ENCODE measurements around the gene COL5A1. TPM values are rescaled to one million over a fixed set of nuclear protein-coding genes. Genes with fewer than 3 reads are reported as not detected.

COL5A1 gene
- polyA plus RNA-seq, 1 donor (not counting 4 experiments of a cell fraction or from before 2014, with no cell fraction given), result 3.1 TPM

DNA sequence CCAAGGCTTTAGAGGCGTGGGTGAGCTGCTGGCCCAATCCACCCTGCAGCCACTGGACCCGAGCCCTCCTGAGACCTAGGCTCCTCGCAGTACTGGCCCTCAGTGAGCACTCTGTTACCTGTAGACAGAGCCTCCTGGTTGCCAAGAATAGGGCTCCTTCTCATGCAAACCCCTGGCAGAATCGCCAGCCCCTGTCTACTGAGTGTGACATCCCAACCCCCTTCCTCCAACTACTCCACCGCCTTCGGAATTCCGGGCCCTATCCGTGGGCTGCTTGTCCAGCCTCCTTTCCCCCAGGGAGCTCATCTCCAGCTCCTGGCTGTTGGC lies 23.8 kb upstream of the COL5A1 start:
- DNase-seq (ENCODE audit: low read depth, low spot score) (no peak), FAIRE-seq (no peak)
- no peaks in the 10 kb centered on the region for H3K9me1 ChIP-seq (ENCODE audit: control insufficient read depth, extremely low read depth, insufficient read depth, low read length)
- no peaks in the 10 kb centered on the region for H4K20me1 ChIP-seq (ENCODE audit: control insufficient read depth, extremely low read depth, insufficient read depth, low read length)
- no peaks in the 10 kb centered on the region for H3K27me3 ChIP-seq (ENCODE audit: control insufficient read depth, extremely low read depth, insufficient read depth, low read length)
- TF ChIP-seq, protein P1, sequence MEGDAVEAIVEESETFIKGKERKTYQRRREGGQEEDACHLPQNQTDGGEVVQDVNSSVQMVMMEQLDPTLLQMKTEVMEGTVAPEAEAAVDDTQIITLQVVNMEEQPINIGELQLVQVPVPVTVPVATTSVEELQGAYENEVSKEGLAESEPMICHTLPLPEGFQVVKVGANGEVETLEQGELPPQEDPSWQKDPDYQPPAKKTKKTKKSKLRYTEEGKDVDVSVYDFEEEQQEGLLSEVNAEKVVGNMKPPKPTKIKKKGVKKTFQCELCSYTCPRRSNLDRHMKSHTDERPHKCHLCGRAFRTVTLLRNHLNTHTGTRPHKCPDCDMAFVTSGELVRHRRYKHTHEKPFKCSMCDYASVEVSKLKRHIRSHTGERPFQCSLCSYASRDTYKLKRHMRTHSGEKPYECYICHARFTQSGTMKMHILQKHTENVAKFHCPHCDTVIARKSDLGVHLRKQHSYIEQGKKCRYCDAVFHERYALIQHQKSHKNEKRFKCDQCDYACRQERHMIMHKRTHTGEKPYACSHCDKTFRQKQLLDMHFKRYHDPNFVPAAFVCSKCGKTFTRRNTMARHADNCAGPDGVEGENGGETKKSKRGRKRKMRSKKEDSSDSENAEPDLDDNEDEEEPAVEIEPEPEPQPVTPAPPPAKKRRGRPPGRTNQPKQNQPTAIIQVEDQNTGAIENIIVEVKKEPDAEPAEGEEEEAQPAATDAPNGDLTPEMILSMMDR (optimal IDR thresholded peaks at IDR 0.05 in 1 of 3, IDR thresholded peaks at IDR 0.05 in 1 of 3, conservative IDR thresholded peaks at IDR 0.05 in 1 of 3; ENCODE audit: extremely low read depth in 1 of 3, insufficient read depth in 2 of 3, low read length in 3 of 3), result no peak
- TF ChIP-seq EZH2 (IDR thresholded peaks at IDR 0.05; ENCODE audit: low read length), result no peak
- H3K4me2 ChIP-seq (ENCODE audit: control insufficient read depth, extremely low read depth, insufficient read depth, low read depth, low read length), result no peak overlapping the region
- no peak overlapping the region for H3K4me3 ChIP-seq (ENCODE audit: control insufficient read depth in 2 of 3, extremely low read depth in 1 of 3, insufficient read depth in 2 of 3, low read depth in 1 of 3, low read length in 3 of 3)
- no peaks in the 10 kb centered on the region for H3K9me3 ChIP-seq (ENCODE audit: control insufficient read depth, low read depth, low read length)
- dilution Hi-C loops (cut with MboI; ENCODE audit: extremely low pct_ligation_motif_present, low sequenced_read_pairs), result no loop called here
- no peaks in the 10 kb centered on the region for H3K4me1 ChIP-seq (ENCODE audit: control insufficient read depth, extremely low read depth, insufficient read depth, low read length)
- no peaks in the 10 kb centered on the region for H3K79me2 ChIP-seq (ENCODE audit: control insufficient read depth, insufficient read depth, low read length)
- H3K27ac ChIP-seq (ENCODE audit: control insufficient read depth, insufficient read depth, low read length), result no peak overlapping the region
- H3K36me3 ChIP-seq (ENCODE audit: control insufficient read depth in 2 of 2, extremely low read depth in 1 of 2, insufficient read depth in 2 of 2, low read length in 2 of 2), result no peaks in the 10 kb centered on the region
- no peak overlapping the region for H2AFZ ChIP-seq (ENCODE audit: control insufficient read depth, low read length)
- no peak overlapping the region for H3K9ac ChIP-seq (ENCODE audit: control insufficient read depth, extremely low read depth, insufficient read depth, low read length)

DNA sequence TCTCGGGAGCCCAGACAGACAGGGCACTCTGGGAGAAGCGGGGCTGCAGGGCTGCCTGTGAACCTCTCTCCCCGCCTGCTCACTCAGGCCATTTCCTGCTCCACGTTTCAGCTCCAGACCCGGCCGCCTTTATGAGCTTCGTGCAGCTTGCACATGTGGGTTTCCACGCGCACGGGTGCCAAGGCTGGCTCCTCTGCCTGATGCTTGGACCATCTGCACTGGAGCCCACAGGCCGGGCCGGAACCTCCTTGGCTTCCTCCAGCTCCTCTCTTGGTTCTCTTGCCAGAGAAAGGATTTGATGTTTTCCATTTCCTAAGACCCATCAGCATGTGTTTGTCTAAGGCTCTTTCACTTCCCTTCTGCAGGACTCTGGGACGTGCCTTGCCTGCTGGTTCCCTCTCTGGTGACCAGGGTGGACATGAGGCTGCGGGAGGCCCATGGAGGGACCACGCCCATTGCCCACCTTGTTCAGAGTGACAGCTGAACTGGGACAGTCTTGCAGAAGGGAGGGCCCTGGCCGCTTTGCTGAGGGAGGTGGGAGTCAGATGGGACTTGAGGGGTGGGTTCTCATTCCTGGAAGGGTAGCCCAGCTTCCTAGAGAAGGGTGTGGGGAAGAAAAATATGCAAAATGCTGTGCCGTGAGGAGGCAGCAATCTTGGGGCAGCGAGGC lies 23.3 kb upstream of the COL5A1 start:
- FAIRE-seq, result no peak
- TF ChIP-seq, protein P1 (optimal IDR thresholded peaks at IDR 0.05 in 1 of 3, IDR thresholded peaks at IDR 0.05 in 1 of 3, conservative IDR thresholded peaks at IDR 0.05 in 1 of 3; ENCODE audit: extremely low read depth in 1 of 3, insufficient read depth in 2 of 3, low read length in 3 of 3), result no peak
- no peak for TF ChIP-seq EZH2 (IDR thresholded peaks at IDR 0.05; ENCODE audit: low read length)
- dilution Hi-C loops (cut with MboI; ENCODE audit: extremely low pct_ligation_motif_present, low sequenced_read_pairs), result no loop called here
- Histone ChIP-seq H3K36me3 (ENCODE audit: control insufficient read depth in 2 of 2, extremely low read depth in 1 of 2, insufficient read depth in 2 of 2, low read length in 2 of 2) (no peaks in the 10 kb centered on the region), H3K4me1 (ENCODE audit: control insufficient read depth, extremely low read depth, insufficient read depth, low read length) (no peaks in the 10 kb centered on the region), H3K9me3 (ENCODE audit: control insufficient read depth, low read depth, low read length) (no peaks in the 10 kb centered on the region), H4K20me1 (ENCODE audit: control insufficient read depth, extremely low read depth, insufficient read depth, low read length) (no peaks in the 10 kb centered on the region), H3K27me3 (ENCODE audit: control insufficient read depth, extremely low read depth, insufficient read depth, low read length) (no peaks in the 10 kb centered on the region), H3K27ac (ENCODE audit: control insufficient read depth, insufficient read depth, low read length) (no peak overlapping the region), H3K4me2 (ENCODE audit: control insufficient read depth, extremely low read depth, insufficient read depth, low read depth, low read length) (no peak overlapping the region), H3K9me1 (ENCODE audit: control insufficient read depth, extremely low read depth, insufficient read depth, low read length) (no peaks in the 10 kb centered on the region), H2AFZ (ENCODE audit: control insufficient read depth, low read length) (no peak overlapping the region), H3K9ac (ENCODE audit: control insufficient read depth, extremely low read depth, insufficient read depth, low read length) (no peak overlapping the region), H3K4me3 (ENCODE audit: control insufficient read depth in 2 of 3, extremely low read depth in 1 of 3, insufficient read depth in 2 of 3, low read depth in 1 of 3, low read length in 3 of 3) (no peak overlapping the region), H3K79me2 (ENCODE audit: control insufficient read depth, insufficient read depth, low read length) (no peaks in the 10 kb centered on the region)
- no peak for DNase-seq (ENCODE audit: low read depth, low spot score)
